ENCODE data around the gene CLHC1. TPM values are rescaled to one million over a fixed set of nuclear protein-coding genes. Genes with fewer than 3 reads are reported as not detected.

The CLHC1 gene
- total RNA-seq, 4 donors from 2014 or later, result 2.3 to 12.5 (median 9.3) TPM

GRCh38 chr2:55159037-55159651 is 72.9 kb downstream of the CLHC1 start:
- WGBS, 2 donors, result 34 to 47% methylated on average over 2 to 3 of the region's 4 CpGs
- H3K4me3 ChIP-seq, result no peak overlapping the region
- H3K36me3 ChIP-seq, result no peaks in the 10 kb centered on the region
- DNase-seq, result no peak
- no peak for TF ChIP-seq CTCF (IDR thresholded peaks at IDR 0.05)
- no peak for TF ChIP-seq POLR2A (IDR thresholded peaks at IDR 0.05)
- H3K27ac ChIP-seq, result peak overlapping the region; percentile 57 to 91 (median 83)
- H3K27me3 ChIP-seq, result no peaks in the 10 kb centered on the region
- intact Hi-C loops (cut with DNase I), result no loop called here
- no peaks in the 10 kb centered on the region for H3K9me3 ChIP-seq
- H3K4me1 ChIP-seq, result peaks cover 40 to 99% (median 72%) of the 10 kb centered on the region in 3 donors

GRCh38 chr2:55158111-55158814 is 73.8 kb downstream of the CLHC1 start:
- Histone ChIP-seq H3K36me3 (no peaks in the 10 kb centered on the region), H3K4me1 (peaks cover 49 to 99% (median 74%) of the 10 kb centered on the region in 3 donors), H3K4me3 (no peak overlapping the region), H3K27me3 (no peaks in the 10 kb centered on the region), H3K9me3 (no peaks in the 10 kb centered on the region), H3K27ac (peak overlapping the region; percentile 82 to 91 (median 84))
- TF ChIP-seq POLR2A (IDR thresholded peaks at IDR 0.05) (no peak), CTCF (IDR thresholded peaks at IDR 0.05) (no peak)
- intact Hi-C loops (cut with DNase I), result no loop called here
- DNase-seq, result no peak
- WGBS, 2 donors, result 47 to 64% methylated on average over 8 to 10 of the region's 10 CpGs

- H3K9me3 ChIP-seq, result no peaks in the 10 kb centered on the region
- no peak for DNase-seq
- intact Hi-C loops (cut with DNase I), result no loop called here
- 32 to 64% methylated on average over 2 of the region's 2 CpGs for WGBS, 2 donors
- TF ChIP-seq POLR2A (IDR thresholded peaks at IDR 0.05) (no peak), CTCF (IDR thresholded peaks at IDR 0.05) (no peak)
- no peaks in the 10 kb centered on the region for H3K27me3 ChIP-seq
- H3K4me3 ChIP-seq, result no peak overlapping the region
- H3K4me1 ChIP-seq, result peaks cover 54 to 99% (median 80%) of the 10 kb centered on the region in 3 donors
- H3K36me3 ChIP-seq, result no peaks in the 10 kb centered on the region
- peak overlapping the region; percentile 82 to 91 (median 84) for H3K27ac ChIP-seq
These were observed 74.6 kb downstream of the CLHC1 start for GRCh38 chr2:55157474-55157884.

- intact Hi-C loops (cut with DNase I), result no loop called here
- Histone ChIP-seq H3K4me3 (no peak overlapping the region), H3K9me3 (no peaks in the 10 kb centered on the region), H3K27me3 (no peaks in the 10 kb centered on the region), H3K4me1 (peaks cover 56 to 99% (median 82%) of the 10 kb centered on the region in 3 donors), H3K36me3 (no peaks in the 10 kb centered on the region), H3K27ac (peak overlapping the region; percentile 82 to 91 (median 84))
- TF ChIP-seq POLR2A (IDR thresholded peaks at IDR 0.05) (no peak), CTCF (IDR thresholded peaks at IDR 0.05) (no peak)
- no peak for DNase-seq
- 41 to 44% methylated on average over 2 of the region's 2 CpGs for WGBS, 2 donors
These were observed 75.1 kb downstream of the CLHC1 start for GRCh38 chr2:55156984-55157383.

GRCh38 chr2:55156326-55156725 is 75.8 kb downstream of the CLHC1 start:
- H3K4me3 ChIP-seq, result no peak overlapping the region
- no peak for DNase-seq
- TF ChIP-seq POLR2A (IDR thresholded peaks at IDR 0.05) (no peak), CTCF (IDR thresholded peaks at IDR 0.05) (no peak)
- no peaks in the 10 kb centered on the region for H3K27me3 ChIP-seq
- H3K9me3 ChIP-seq, result no peaks in the 10 kb centered on the region
- intact Hi-C loops (cut with DNase I), result no loop called here
- 14 to 20% methylated on average over 1 to 2 of the region's 2 CpGs for WGBS, 2 donors
- peaks cover 62 to 99% (median 84%) of the 10 kb centered on the region in 3 donors for H3K4me1 ChIP-seq
- no peaks in the 10 kb centered on the region for H3K36me3 ChIP-seq
- peak overlapping the region; percentile 82 to 91 (median 84) for H3K27ac ChIP-seq
